GM12878 (cell line): ENCODE results near the gene DKKL1. TPM values are rescaled to one million over a fixed set of nuclear protein-coding genes. Genes with fewer than 3 reads are reported as not detected.

ENCODE experiments used
- ATF2 ChIP-seq: IDR thresholded peaks from 2 replicates; pipeline ENCODE4 v1.6.1; 2012; ENCODE audit warnings: low read length, inconsistent platforms
- ATF7 ChIP-seq: fragments of 450-650 bp; IDR thresholded peaks from 2 replicates; pipeline ENCODE4 v1.6.1; 2016; ENCODE audit warnings: low read depth, mild to moderate bottlenecking
- CBX3 ChIP-seq: fragments of 200-600 bp; sonication (generic); IDR thresholded peaks from 2 replicates; pipeline ENCODE4 v1.6.1; 2016; ENCODE audit warnings: low read depth, borderline replicate concordance
- E2F4 ChIP-seq: IDR thresholded peaks from 2 replicates; pipeline ENCODE4 v1.6.1; 2012; ENCODE audit warnings: low read depth, low read length, improper control_type of control experiment
- EGR1 ChIP-seq, 2 experiments: IDR thresholded peaks; 1 replicate in 1 of 2; 2 replicates in 1 of 2; pipeline ENCODE4 v1.6.1; 2011 to 2012; ENCODE audit warnings: low read depth in 2 of 2, low read length in 2 of 2, borderline replicate concordance in 1 of 2, mild to moderate bottlenecking in 1 of 2, moderate library complexity in 1 of 2
- EZH2 ChIP-seq: IDR thresholded peaks from 2 replicates; pipeline ENCODE4 v1.6.1; 2012; ENCODE audit warnings: low read depth, mild to moderate bottlenecking, control low read depth, inconsistent platforms, low read length, borderline replicate concordance; ENCODE audit not compliant: control insufficient read depth
- JUNB ChIP-seq: IDR thresholded peaks from 2 replicates; pipeline ENCODE4 v1.6.1; 2016; ENCODE audit warnings: antibody characterized with exemption, mild to moderate bottlenecking
- NFXL1 ChIP-seq: fragments of 450-650 bp; IDR thresholded peaks from 2 replicates; pipeline ENCODE4 v1.6.1; 2017; ENCODE audit warnings: antibody characterized with exemption, mild to moderate bottlenecking, borderline replicate concordance
- PML ChIP-seq: IDR thresholded peaks from 2 replicates; pipeline ENCODE4 v1.6.1; 2012; ENCODE audit warnings: low read length, inconsistent platforms
- SMARCA5 ChIP-seq: fragments of 450-650 bp; IDR thresholded peaks from 2 replicates; pipeline ENCODE4 v1.6.1; 2017; ENCODE audit warnings: mild to moderate bottlenecking
- USF1 ChIP-seq: IDR thresholded peaks from 2 replicates; pipeline ENCODE4 v1.6.1; 2011; ENCODE audit warnings: borderline replicate concordance, low read depth, mild to moderate bottlenecking, moderate library complexity, mixed read lengths, low read length; ENCODE audit not compliant: insufficient read depth; ENCODE audit errors: extremely low read length
- ZBTB4 ChIP-seq: fragments of 450-650 bp; formaldehyde crosslinking; IDR thresholded peaks from 2 replicates; pipeline ENCODE4 v1.4.0; 2022; ENCODE audit warnings: mild to moderate bottlenecking, moderate library complexity
- ZNF274 ChIP-seq: IDR thresholded peaks from one replicate; pipeline ENCODE4 v1.8.0; 2011; ENCODE audit not compliant: insufficient read length, insufficient read depth
- polyA plus RNA-seq, 11 experiments: library from polyadenylated mRNA; depleted of rRNA in 4 of 11; unstranded in 6 of 11; stranded (reverse) in 5 of 11; fragments of >200 nt; fragmentation: Nextera tagmentation in 4 of 11; fragmentation: Illumina TruSeq in 1 of 11; extraction: Ambion mirVana in 4 of 11; extraction: Trizol in 1 of 11; gene quantifications; 1 replicate in 1 of 11; 2 replicates in 10 of 11; pipeline versions ENCODE4 v1.2.1 to v1.2.3, GENCODE V29; 2011 to 2016; ENCODE audit warnings: inconsistent platforms in 2 of 11, missing spikeins in 2 of 11, low read depth in 1 of 11
- total RNA-seq, 4 experiments: library from RNA; depleted of rRNA in 3 of 4; stranded (reverse); fragments of >200 nt in 3 of 4; fragmentation: Illumina TruSeq in 1 of 4; extraction: Trizol in 1 of 4; gene quantifications; 2 replicates each; pipeline versions ENCODE4 v1.2.1 to v1.2.3, GENCODE V29; 2013 to 2021
- TF ChIP-seq, protein P1 (sequence below): fragments of 450-650 bp; IDR thresholded peaks from 2 replicates; pipeline ENCODE4 v1.6.1; 2016; ENCODE audit warnings: mild to moderate bottlenecking, moderate library complexity, borderline replicate concordance
- TF ChIP-seq, protein P2 (sequence below): fragments of 450-650 bp; IDR thresholded peaks from 2 replicates; pipeline ENCODE4 v1.6.1; 2018; ENCODE audit warnings: borderline replicate concordance, mild to moderate bottlenecking; ENCODE audit not compliant: partially characterized antibody

Gene DKKL1
- total and polyA plus RNA-seq, 10 of the 15 experiments (the other 5 are each of a cell fraction or from before 2014, with no cell fraction given) = not detected

DNA sequence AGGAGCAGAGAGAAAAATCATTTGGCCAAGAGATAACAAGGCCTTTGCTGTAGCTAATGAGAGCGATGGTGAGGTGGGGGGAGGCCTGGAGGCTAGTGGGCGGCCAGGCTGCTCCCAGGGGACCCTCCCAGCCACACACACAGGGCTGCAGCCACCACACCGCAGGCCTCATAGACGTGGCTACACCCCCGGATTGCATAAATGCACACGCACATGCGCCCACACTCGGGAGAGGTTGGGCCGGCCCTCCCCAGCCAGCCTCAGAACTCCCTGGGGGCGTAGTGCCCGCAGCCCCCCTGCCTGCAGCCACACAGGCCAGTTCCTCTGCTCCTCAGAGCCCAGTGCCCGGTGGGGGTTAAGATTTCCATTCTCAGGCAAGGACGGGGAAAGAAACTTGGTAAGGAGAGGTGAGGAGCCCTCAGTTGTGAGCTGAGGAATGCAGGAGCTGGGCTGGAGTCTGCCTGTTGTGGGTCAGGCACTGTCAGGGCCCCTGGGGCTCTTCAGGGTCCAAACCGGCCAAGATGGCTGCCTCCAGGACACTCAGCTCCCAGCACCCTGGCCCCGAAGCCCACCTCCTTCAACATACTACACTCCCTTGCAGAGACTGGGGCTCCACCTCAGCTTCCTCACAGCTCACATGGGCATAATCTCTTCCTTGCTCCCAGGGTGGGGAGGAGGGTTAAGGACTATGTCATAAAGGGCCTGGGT is 51.6 kb downstream of the DKKL1 start (continued):
- no peak for TF ChIP-seq JUNB
- TF ChIP-seq NFXL1 = no peak
- no peak for TF ChIP-seq E2F4
- no peak for TF ChIP-seq ZBTB4 (CRISPR knock-in tag)
- peak in 1 of 2 experiments; percentile 86; a peak in 2 of 3 replicates for TF ChIP-seq EGR1 (IDR thresholded peaks at IDR 0.05; ENCODE audit: borderline replicate concordance in 1 of 2, low read depth in 2 of 2, low read length in 2 of 2)
- TF ChIP-seq, protein P1, sequence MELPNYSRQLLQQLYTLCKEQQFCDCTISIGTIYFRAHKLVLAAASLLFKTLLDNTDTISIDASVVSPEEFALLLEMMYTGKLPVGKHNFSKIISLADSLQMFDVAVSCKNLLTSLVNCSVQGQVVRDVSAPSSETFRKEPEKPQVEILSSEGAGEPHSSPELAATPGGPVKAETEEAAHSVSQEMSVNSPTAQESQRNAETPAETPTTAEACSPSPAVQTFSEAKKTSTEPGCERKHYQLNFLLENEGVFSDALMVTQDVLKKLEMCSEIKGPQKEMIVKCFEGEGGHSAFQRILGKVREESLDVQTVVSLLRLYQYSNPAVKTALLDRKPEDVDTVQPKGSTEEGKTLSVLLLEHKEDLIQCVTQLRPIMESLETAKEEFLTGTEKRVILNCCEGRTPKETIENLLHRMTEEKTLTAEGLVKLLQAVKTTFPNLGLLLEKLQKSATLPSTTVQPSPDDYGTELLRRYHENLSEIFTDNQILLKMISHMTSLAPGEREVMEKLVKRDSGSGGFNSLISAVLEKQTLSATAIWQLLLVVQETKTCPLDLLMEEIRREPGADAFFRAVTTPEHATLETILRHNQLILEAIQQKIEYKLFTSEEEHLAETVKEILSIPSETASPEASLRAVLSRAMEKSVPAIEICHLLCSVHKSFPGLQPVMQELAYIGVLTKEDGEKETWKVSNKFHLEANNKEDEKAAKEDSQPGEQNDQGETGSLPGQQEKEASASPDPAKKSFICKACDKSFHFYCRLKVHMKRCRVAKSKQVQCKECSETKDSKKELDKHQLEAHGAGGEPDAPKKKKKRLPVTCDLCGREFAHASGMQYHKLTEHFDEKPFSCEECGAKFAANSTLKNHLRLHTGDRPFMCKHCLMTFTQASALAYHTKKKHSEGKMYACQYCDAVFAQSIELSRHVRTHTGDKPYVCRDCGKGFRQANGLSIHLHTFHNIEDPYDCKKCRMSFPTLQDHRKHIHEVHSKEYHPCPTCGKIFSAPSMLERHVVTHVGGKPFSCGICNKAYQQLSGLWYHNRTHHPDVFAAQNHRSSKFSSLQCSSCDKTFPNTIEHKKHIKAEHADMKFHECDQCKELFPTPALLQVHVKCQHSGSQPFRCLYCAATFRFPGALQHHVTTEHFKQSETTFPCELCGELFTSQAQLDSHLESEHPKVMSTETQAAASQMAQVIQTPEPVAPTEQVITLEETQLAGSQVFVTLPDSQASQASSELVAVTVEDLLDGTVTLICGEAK = no peak
- TF ChIP-seq USF1 = no peak
- TF ChIP-seq ATF7 = peak; percentile 76
- no peak for TF ChIP-seq CBX3
- TF ChIP-seq EZH2 = no peak
- TF ChIP-seq, protein P2, sequence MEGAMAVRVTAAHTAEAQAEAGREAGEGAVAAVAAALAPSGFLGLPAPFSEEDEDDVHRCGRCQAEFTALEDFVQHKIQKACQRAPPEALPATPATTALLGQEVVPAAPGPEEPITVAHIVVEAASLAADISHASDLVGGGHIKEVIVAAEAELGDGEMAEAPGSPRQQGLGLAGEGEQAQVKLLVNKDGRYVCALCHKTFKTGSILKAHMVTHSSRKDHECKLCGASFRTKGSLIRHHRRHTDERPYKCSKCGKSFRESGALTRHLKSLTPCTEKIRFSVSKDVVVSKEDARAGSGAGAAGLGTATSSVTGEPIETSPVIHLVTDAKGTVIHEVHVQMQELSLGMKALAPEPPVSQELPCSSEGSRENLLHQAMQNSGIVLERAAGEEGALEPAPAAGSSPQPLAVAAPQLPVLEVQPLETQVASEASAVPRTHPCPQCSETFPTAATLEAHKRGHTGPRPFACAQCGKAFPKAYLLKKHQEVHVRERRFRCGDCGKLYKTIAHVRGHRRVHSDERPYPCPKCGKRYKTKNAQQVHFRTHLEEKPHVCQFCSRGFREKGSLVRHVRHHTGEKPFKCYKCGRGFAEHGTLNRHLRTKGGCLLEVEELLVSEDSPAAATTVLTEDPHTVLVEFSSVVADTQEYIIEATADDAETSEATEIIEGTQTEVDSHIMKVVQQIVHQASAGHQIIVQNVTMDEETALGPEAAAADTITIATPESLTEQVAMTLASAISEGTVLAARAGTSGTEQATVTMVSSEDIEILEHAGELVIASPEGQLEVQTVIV = no peak
- no peak for TF ChIP-seq PML
- TF ChIP-seq ATF2 = no peak
- TF ChIP-seq SMARCA5 = no peak
- no peak for TF ChIP-seq ZNF274
